HCT116 (cell line): ENCODE measurements around the gene RNASE8.

Source experiments
- POLR2A ChIP-seq: IDR thresholded peaks from 2 replicates; pipeline ENCODE4 v1.7.0; 2011; ENCODE audit warnings: borderline replicate concordance; ENCODE audit not compliant: insufficient read depth, insufficient read length; ENCODE audit errors: extremely low read depth
- POLR2AphosphoS5 ChIP-seq: IDR thresholded peaks from 2 replicates; pipeline ENCODE4 v1.6.1; 2011; ENCODE audit warnings: mild to moderate bottlenecking, low read depth, low read length, moderate library complexity
- TF ChIP-seq, protein P1 (sequence below), 3 experiments: fragments of 200-600 bp in 1 of 3; sonication (generic) in 1 of 3; IDR thresholded peaks in 2 of 3; conservative IDR thresholded peaks in 1 of 3; 2 replicates each; pipeline ENCODE4 v1.5.1; 2012 to 2017; ENCODE audit warnings: low read depth in 2 of 3, low read length in 2 of 3, antibody characterized with exemption in 1 of 3, borderline replicate concordance in 1 of 3, control low read depth in 1 of 3, mild to moderate bottlenecking in 1 of 3, mixed read lengths in 1 of 3, mixed run types in 1 of 3, moderate library complexity in 1 of 3; ENCODE audit not compliant: insufficient read depth in 1 of 3

DNA sequence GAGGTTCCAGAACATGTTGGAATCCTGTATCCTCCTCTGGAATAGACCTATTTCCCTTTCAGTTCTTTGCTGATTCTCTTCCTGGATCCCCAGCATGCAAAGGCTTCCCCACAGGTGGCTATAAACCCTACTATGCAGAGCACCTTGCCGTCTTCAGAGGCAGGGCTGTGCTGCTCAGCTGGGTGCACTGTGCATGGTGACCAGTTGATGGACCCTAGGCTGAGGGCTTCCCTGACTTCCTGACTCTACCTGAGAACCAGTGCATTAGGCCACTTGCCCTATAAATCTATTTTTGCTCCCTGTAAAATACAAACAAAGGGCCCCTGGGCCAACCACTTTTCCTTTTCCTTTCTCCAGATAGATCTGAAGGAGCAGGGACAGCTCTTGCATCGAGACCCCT, 26.8 kb downstream of the RNASE8 start:
- TF ChIP-seq, protein P1, sequence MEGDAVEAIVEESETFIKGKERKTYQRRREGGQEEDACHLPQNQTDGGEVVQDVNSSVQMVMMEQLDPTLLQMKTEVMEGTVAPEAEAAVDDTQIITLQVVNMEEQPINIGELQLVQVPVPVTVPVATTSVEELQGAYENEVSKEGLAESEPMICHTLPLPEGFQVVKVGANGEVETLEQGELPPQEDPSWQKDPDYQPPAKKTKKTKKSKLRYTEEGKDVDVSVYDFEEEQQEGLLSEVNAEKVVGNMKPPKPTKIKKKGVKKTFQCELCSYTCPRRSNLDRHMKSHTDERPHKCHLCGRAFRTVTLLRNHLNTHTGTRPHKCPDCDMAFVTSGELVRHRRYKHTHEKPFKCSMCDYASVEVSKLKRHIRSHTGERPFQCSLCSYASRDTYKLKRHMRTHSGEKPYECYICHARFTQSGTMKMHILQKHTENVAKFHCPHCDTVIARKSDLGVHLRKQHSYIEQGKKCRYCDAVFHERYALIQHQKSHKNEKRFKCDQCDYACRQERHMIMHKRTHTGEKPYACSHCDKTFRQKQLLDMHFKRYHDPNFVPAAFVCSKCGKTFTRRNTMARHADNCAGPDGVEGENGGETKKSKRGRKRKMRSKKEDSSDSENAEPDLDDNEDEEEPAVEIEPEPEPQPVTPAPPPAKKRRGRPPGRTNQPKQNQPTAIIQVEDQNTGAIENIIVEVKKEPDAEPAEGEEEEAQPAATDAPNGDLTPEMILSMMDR (IDR thresholded peaks at IDR 0.05 in 2 of 3, conservative IDR thresholded peaks at IDR 0.05 in 1 of 3; ENCODE audit: borderline replicate concordance in 1 of 3, insufficient read depth in 1 of 3, low read depth in 2 of 3, low read length in 2 of 3) = no peak
- no peak for TF ChIP-seq POLR2A
- TF ChIP-seq POLR2AphosphoS5 = no peak
